HCT116 (cell line): Measurements from ENCODE around the gene CFAP61. TPM values are rescaled to one million over a fixed set of nuclear protein-coding genes. Genes with fewer than 3 reads are reported as not detected.

Experiments used
- ATAC-seq: fragments of 200-7000 bp; cut with Tn5 transposase; 2 replicates; pipeline ENCODE4 v1.9.1; 2020; ENCODE audit warnings: mild to moderate bottlenecking, moderate library complexity
- BruUV-seq: library from RNA; stranded (reverse); fragments of 400-500 nt; replicated peaks from 2 replicates; lab custom pipeline; 2021; lab: Mats Ljungman, UMichigan
- CTCF ChIA-PET: fragments of 300-600 bp; sonication (Branson Sonifier 250); formaldehyde crosslinking; loops from one replicate; lab custom pipeline; 2021; ENCODE audit warnings: antibody characterized with exemption; lab: Charles Lee
- POLR2A ChIA-PET: fragments of 300-600, 350-600 bp; sonication (Branson Sonifier 250); formaldehyde crosslinking; loops from one replicate; lab custom pipeline; 2021; ENCODE audit warnings: antibody characterized with exemption; lab: Charles Lee
- RAD21 ChIA-PET, 2 experiments: fragments of 300-600 bp; sonication (Branson Sonifier 250); formaldehyde crosslinking; loops; one replicate each; lab custom pipeline; 2023; ENCODE audit warnings: low total read pairs in 2 of 2; ENCODE audit not compliant: uncharacterized antibody in 2 of 2, unreplicated experiment in 2 of 2, low non-redundant PET in 1 of 2; lab: Charles Lee
- DNase-seq: peaks from one replicate; pipeline ENCODE4 v3.0.0-alpha.2; 2010; ENCODE audit warnings: low read depth, low spot score
- H2AFZ ChIP-seq: fragments of 200-600 bp; shearing (Covaris generic), sonication (generic); 2 replicates; pipeline ENCODE4 v1.6.1; 2017; ENCODE audit warnings: low read depth, mixed run types, mixed read lengths, antibody characterized with exemption, low read length; ENCODE audit not compliant: poor library complexity, severe bottlenecking
- H3K27ac ChIP-seq: 2 replicates; pipeline ENCODE4 v1.5.1; 2012; ENCODE audit warnings: low read depth, low read length
- H3K27me3 ChIP-seq: fragments of 200-600 bp; sonication (generic); 2 replicates; pipeline ENCODE4 v1.6.1; 2016; ENCODE audit warnings: mixed run types, low read length, mixed read lengths; ENCODE audit not compliant: insufficient read depth
- H3K36me3 ChIP-seq, 2 experiments: fragments of 200-500 bp in 1 of 2; fragments of 200-600 bp in 1 of 2; sonication (Bioruptor generic) in 1 of 2; sonication (generic) in 1 of 2; 2 replicates each; pipeline versions ENCODE4 v1.5.1 to v1.6.1; 2014 to 2016; ENCODE audit warnings: low read length in 2 of 2, inconsistent platforms in 1 of 2, mixed read lengths in 1 of 2, mixed run types in 1 of 2; ENCODE audit not compliant: insufficient read depth in 2 of 2, control insufficient read depth in 1 of 2
- H3K4me1 ChIP-seq, 2 experiments: fragments of 200-600 bp in 1 of 2; sonication (generic) in 1 of 2; 2 replicates each; pipeline versions ENCODE4 v1.5.1 to v1.6.1; 2012 to 2017; ENCODE audit warnings: low read length in 2 of 2, inconsistent platforms in 1 of 2, mild to moderate bottlenecking in 1 of 2, mixed read lengths in 1 of 2, mixed run types in 1 of 2, moderate library complexity in 1 of 2; ENCODE audit not compliant: insufficient read depth in 2 of 2, control insufficient read depth in 1 of 2
- H3K4me2 ChIP-seq: fragments of 200-600 bp; sonication (generic); 2 replicates; pipeline ENCODE4 v1.6.1; 2017; ENCODE audit warnings: mixed run types, low read length, mixed read lengths
- H3K4me3 ChIP-seq, 2 experiments: fragments of 200-600 bp in 1 of 2; sonication (generic) in 1 of 2; replicated peaks in 1 of 2; 2 replicates each; pipeline ENCODE4 v1.5.1; 2011 to 2016; ENCODE audit warnings: low read length in 2 of 2, control low read depth in 1 of 2, low read depth in 1 of 2, mild to moderate bottlenecking in 1 of 2, mixed read lengths in 1 of 2, mixed run types in 1 of 2
- H3K79me2 ChIP-seq: fragments of 200-600 bp; sonication (generic); 2 replicates; pipeline ENCODE4 v1.6.1; 2017; ENCODE audit warnings: mild to moderate bottlenecking, mixed run types, low read length, moderate library complexity, mixed read lengths; ENCODE audit not compliant: insufficient read depth
- H3K9ac ChIP-seq: fragments of 200-600 bp; sonication (generic); 2 replicates; pipeline ENCODE4 v1.6.1; 2016; ENCODE audit warnings: low read length, mixed read lengths
- H3K9me2 ChIP-seq: fragments of 200-600 bp; sonication (generic), shearing (Covaris generic); 2 replicates; pipeline ENCODE4 v1.6.1; 2017; ENCODE audit warnings: mixed run types, mild to moderate bottlenecking, moderate library complexity; ENCODE audit not compliant: insufficient read depth
- H3K9me3 ChIP-seq, 2 experiments: fragments of 200-500 bp in 1 of 2; fragments of 200-600 bp in 1 of 2; sonication (Bioruptor generic) in 1 of 2; sonication (generic) in 1 of 2; 2 replicates each; pipeline ENCODE4 v1.6.1; 2014 to 2017; ENCODE audit warnings: low read length in 2 of 2, mixed read lengths in 2 of 2, inconsistent platforms in 1 of 2, low read depth in 1 of 2, mild to moderate bottlenecking in 1 of 2, mixed run types in 1 of 2, moderate library complexity in 1 of 2; ENCODE audit not compliant: control insufficient read depth in 1 of 2, insufficient read depth in 1 of 2
- H4K20me1 ChIP-seq: fragments of 200-600 bp; sonication (generic), shearing (Covaris generic); 2 replicates; pipeline ENCODE4 v1.6.1; 2017; ENCODE audit warnings: mixed run types, mild to moderate bottlenecking, moderate library complexity; ENCODE audit not compliant: insufficient read depth
- CEBPB ChIP-seq: IDR thresholded peaks from 2 replicates; pipeline ENCODE4 v1.6.1; 2012; ENCODE audit warnings: low read depth
- FOSL1 ChIP-seq: IDR thresholded peaks from 2 replicates; pipeline ENCODE4 v1.6.1; 2012; ENCODE audit warnings: low read depth
- JUND ChIP-seq: IDR thresholded peaks from 2 replicates; pipeline ENCODE4 v1.6.1; 2012
- SIN3A ChIP-seq: IDR thresholded peaks from 2 replicates; pipeline ENCODE4 v1.6.1; 2012; ENCODE audit warnings: low read depth
- SP1 ChIP-seq: IDR thresholded peaks from 2 replicates; pipeline ENCODE4 v1.6.1; 2012; ENCODE audit warnings: low read depth
- YY1 ChIP-seq: IDR thresholded peaks from 2 replicates; pipeline ENCODE4 v1.6.1; 2011; ENCODE audit warnings: low read length, low read depth, moderate library complexity, mild to moderate bottlenecking; ENCODE audit not compliant: insufficient replicate concordance; ENCODE audit errors: extremely low read depth
- intact Hi-C: fragments of 100-400 bp; cut with micrococcal nuclease; formaldehyde crosslinking; loops from 2 replicates; pipeline ENCODE4 v1.10.0; 2022
- total RNA-seq: library from RNA; stranded (reverse); gene quantifications from one replicate; pipeline ENCODE4 v1.2.1, GENCODE V29; 2021; ENCODE audit not compliant: unreplicated experiment
- TF ChIP-seq, protein P1 (sequence below), 3 experiments: fragments of 200-600 bp in 1 of 3; sonication (generic) in 1 of 3; IDR thresholded peaks in 2 of 3; conservative IDR thresholded peaks in 1 of 3; 2 replicates each; pipeline ENCODE4 v1.5.1; 2012 to 2017; ENCODE audit warnings: low read depth in 2 of 3, low read length in 2 of 3, antibody characterized with exemption in 1 of 3, borderline replicate concordance in 1 of 3, control low read depth in 1 of 3, mild to moderate bottlenecking in 1 of 3, mixed read lengths in 1 of 3, mixed run types in 1 of 3, moderate library complexity in 1 of 3; ENCODE audit not compliant: insufficient read depth in 1 of 3
- TF ChIP-seq, protein P2 (sequence below): IDR thresholded peaks from 2 replicates; pipeline ENCODE4 v1.6.1; 2012; ENCODE audit warnings: low read depth

Gene CFAP61
- total RNA-seq, 1 experiment from 2014 or later: 1.7 TPM

DNA sequence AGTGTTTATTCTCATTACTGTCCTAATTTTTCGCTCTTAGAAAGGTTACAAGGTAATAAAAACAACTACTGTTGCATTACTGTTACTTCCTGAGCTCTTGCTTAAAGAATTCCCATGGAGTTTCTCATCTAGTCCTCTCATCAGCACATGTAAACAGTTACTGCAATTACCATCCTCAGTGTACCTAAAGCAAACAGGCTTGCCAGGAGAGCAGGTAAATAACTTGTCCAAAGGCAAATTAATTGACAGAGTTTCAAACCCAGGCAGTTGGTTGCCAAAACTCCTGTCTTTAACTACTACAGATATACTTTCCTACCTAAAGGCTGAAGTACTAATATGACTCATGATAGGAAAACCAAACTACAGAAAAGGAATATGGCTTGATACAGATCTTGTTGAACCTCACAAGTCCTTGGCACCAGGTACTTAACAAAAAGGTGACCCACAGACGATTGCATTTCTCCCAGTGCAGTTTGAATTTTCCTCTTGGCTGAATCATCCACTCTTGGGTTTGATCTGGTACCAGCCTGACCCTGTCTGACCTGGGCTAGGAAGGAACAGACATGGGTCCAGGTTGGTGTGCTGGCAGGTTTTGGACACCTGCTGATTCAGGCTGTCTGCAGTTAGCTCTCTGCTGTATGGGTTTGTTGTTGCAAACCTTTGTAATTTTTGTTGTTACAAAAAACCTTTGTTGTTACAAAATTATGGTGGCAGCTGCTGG, 153.0 kb downstream of the CFAP61 start:
- BruUV-seq: no TSS peak
- no peak overlapping the region for H3K27ac ChIP-seq
- H3K9ac ChIP-seq: no peak overlapping the region
- TF ChIP-seq YY1 (no peak), CEBPB (no peak), SP1 (no peak)
- H2AFZ ChIP-seq: no peak overlapping the region
- no peak for DNase-seq
- no peaks in the 10 kb centered on the region for H3K4me1 ChIP-seq
- ChIA-PET POLR2A (no interaction called here), RAD21 (no interaction called here), CTCF (no interaction called here)
- H3K9me3 ChIP-seq: no peaks in the 10 kb centered on the region
- ATAC-seq: no peak
- H4K20me1 ChIP-seq: no peaks in the 10 kb centered on the region
- H3K9me2 ChIP-seq: no peaks in the 10 kb centered on the region
- H3K36me3 ChIP-seq: no peaks in the 10 kb centered on the region
- no peak overlapping the region for H3K4me3 ChIP-seq
- H3K4me2 ChIP-seq: no peak overlapping the region
- H3K27me3 ChIP-seq: peaks cover 13% of the 10 kb centered on the region; the same call in 1 of the 2 replicates
- intact Hi-C loops: no loop called here
- no peaks in the 10 kb centered on the region for H3K79me2 ChIP-seq

DNA sequence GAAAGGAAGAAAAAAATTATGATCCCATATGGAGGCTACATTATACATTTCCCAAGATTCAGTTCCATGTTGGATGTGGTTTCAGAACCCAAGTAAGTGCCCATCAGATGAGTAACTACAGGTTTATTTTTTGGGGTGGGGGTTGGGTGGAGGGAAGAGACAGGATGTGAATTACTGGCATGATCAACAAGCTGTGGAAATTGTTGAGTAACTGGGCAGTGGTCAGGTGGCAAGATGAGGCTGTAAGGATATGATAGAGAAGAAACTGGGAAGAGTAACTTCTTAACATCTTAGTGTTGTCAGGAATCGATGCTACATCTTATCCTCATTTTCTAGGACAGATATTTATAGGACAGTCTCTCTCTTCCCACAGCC, 153.5 kb downstream of the CFAP61 start:
- Histone ChIP-seq H3K27ac (no peak overlapping the region), H2AFZ (no peak overlapping the region), H4K20me1 (no peaks in the 10 kb centered on the region), H3K4me1 (no peaks in the 10 kb centered on the region), H3K36me3 (no peaks in the 10 kb centered on the region), H3K9me2 (no peaks in the 10 kb centered on the region), H3K79me2 (no peaks in the 10 kb centered on the region), H3K27me3 (peaks cover 13% of the 10 kb centered on the region; the same call in 1 of the 2 replicates), H3K9me3 (no peaks in the 10 kb centered on the region)
- BruUV-seq: no TSS peak
- ChIA-PET CTCF (no interaction called here), RAD21 (no interaction called here)
- TF ChIP-seq, protein P1, sequence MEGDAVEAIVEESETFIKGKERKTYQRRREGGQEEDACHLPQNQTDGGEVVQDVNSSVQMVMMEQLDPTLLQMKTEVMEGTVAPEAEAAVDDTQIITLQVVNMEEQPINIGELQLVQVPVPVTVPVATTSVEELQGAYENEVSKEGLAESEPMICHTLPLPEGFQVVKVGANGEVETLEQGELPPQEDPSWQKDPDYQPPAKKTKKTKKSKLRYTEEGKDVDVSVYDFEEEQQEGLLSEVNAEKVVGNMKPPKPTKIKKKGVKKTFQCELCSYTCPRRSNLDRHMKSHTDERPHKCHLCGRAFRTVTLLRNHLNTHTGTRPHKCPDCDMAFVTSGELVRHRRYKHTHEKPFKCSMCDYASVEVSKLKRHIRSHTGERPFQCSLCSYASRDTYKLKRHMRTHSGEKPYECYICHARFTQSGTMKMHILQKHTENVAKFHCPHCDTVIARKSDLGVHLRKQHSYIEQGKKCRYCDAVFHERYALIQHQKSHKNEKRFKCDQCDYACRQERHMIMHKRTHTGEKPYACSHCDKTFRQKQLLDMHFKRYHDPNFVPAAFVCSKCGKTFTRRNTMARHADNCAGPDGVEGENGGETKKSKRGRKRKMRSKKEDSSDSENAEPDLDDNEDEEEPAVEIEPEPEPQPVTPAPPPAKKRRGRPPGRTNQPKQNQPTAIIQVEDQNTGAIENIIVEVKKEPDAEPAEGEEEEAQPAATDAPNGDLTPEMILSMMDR (IDR thresholded peaks at IDR 0.05 in 2 of 3, conservative IDR thresholded peaks at IDR 0.05 in 1 of 3; ENCODE audit: borderline replicate concordance in 1 of 3, insufficient read depth in 1 of 3, low read depth in 2 of 3, low read length in 2 of 3): no peak
- TF ChIP-seq FOSL1: no peak
- no peak for TF ChIP-seq JUND
- no peak for TF ChIP-seq SIN3A
- TF ChIP-seq, protein P2, sequence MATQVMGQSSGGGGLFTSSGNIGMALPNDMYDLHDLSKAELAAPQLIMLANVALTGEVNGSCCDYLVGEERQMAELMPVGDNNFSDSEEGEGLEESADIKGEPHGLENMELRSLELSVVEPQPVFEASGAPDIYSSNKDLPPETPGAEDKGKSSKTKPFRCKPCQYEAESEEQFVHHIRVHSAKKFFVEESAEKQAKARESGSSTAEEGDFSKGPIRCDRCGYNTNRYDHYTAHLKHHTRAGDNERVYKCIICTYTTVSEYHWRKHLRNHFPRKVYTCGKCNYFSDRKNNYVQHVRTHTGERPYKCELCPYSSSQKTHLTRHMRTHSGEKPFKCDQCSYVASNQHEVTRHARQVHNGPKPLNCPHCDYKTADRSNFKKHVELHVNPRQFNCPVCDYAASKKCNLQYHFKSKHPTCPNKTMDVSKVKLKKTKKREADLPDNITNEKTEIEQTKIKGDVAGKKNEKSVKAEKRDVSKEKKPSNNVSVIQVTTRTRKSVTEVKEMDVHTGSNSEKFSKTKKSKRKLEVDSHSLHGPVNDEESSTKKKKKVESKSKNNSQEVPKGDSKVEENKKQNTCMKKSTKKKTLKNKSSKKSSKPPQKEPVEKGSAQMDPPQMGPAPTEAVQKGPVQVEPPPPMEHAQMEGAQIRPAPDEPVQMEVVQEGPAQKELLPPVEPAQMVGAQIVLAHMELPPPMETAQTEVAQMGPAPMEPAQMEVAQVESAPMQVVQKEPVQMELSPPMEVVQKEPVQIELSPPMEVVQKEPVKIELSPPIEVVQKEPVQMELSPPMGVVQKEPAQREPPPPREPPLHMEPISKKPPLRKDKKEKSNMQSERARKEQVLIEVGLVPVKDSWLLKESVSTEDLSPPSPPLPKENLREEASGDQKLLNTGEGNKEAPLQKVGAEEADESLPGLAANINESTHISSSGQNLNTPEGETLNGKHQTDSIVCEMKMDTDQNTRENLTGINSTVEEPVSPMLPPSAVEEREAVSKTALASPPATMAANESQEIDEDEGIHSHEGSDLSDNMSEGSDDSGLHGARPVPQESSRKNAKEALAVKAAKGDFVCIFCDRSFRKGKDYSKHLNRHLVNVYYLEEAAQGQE: no peak
- TF ChIP-seq, all 23 proteins: peak for 0
- H3K4me3 ChIP-seq: no peak overlapping the region
- ATAC-seq (no peak), DNase-seq (no peak)
- POLR2A ChIA-PET: no interaction called here
- no peak overlapping the region for H3K4me2 ChIP-seq
- H3K9ac ChIP-seq: no peak overlapping the region
- intact Hi-C loops: no loop called here
